Measurements from ENCODE around the gene UBE2E1.

UBE2E1 gene

GRCh38 chr3:23820888-23821287 lies 15.1 kb downstream of the UBE2E1 start:
- no peaks in the 10 kb centered on the region for H3K27me3 ChIP-seq
- intact Hi-C loops (cut with DNase I; ENCODE audit: low total_unique reads): no loop called here
- H3K9me3 ChIP-seq: no peaks in the 10 kb centered on the region
- no peak for DNase-seq
- no peak for TF ChIP-seq CTCF (IDR thresholded peaks at IDR 0.05)
- H3K36me3 ChIP-seq: no peaks in the 10 kb centered on the region
- H3K4me3 ChIP-seq: no peak overlapping the region
- H3K4me1 ChIP-seq: peaks cover 0 to 29% (median 6%) of the 10 kb centered on the region in 4 donors
- H3K27ac ChIP-seq: no peak overlapping the region

DNA sequence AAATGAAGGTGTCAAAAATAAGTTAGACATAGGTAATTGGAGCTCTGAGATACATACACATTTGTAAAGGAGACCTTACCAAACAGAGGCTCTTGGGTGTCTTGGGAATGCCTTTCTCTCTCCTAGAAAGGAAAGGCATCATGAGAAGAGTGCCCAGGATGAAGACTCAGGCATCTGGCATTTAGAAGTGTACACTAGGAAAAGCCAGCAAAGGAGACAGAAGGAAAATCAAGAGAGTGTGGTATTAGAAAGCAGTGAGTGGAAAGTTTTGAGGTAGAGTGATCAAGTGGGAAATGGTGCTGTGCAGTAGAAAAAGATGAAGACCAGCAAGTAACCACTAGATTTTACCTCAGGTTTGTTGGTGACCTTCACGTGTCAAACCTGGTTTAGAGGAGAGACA lies 16.1 kb downstream of the UBE2E1 start:
- Histone ChIP-seq H3K9me3 (no peaks in the 10 kb centered on the region), H3K36me3 (no peaks in the 10 kb centered on the region), H3K4me1 (peaks cover 0 to 37% (median 8%) of the 10 kb centered on the region in 4 donors), H3K27me3 (no peaks in the 10 kb centered on the region), H3K27ac (no peak overlapping the region), H3K4me3 (no peak overlapping the region)
- no peak for DNase-seq
- no peak for TF ChIP-seq CTCF (IDR thresholded peaks at IDR 0.05)
- intact Hi-C loops (cut with DNase I; ENCODE audit: low total_unique reads): no loop called here

- no peak for DNase-seq
- peaks cover 0 to 44% (median 8%) of the 10 kb centered on the region in 4 donors for H3K4me1 ChIP-seq
- no peaks in the 10 kb centered on the region for H3K9me3 ChIP-seq
- intact Hi-C loops (cut with DNase I; ENCODE audit: low total_unique reads): no loop called here
- H3K36me3 ChIP-seq: no peaks in the 10 kb centered on the region
- H3K27me3 ChIP-seq: no peaks in the 10 kb centered on the region
- no peak for TF ChIP-seq CTCF (IDR thresholded peaks at IDR 0.05)
- no peak overlapping the region for H3K27ac ChIP-seq
- no peak overlapping the region for H3K4me3 ChIP-seq
Observed at GRCh38 chr3:23822559-23822958, 16.8 kb downstream of the UBE2E1 start.

GRCh38 chr3:23823620-23824019 lies 17.9 kb downstream of the UBE2E1 start:
- no peak overlapping the region for H3K27ac ChIP-seq
- no peaks in the 10 kb centered on the region for H3K27me3 ChIP-seq
- intact Hi-C loops (cut with DNase I; ENCODE audit: low total_unique reads): no loop called here
- no peaks in the 10 kb centered on the region for H3K36me3 ChIP-seq
- H3K4me3 ChIP-seq: no peak overlapping the region
- no peak for TF ChIP-seq CTCF (IDR thresholded peaks at IDR 0.05)
- no peaks in the 10 kb centered on the region for H3K9me3 ChIP-seq
- peaks cover 0 to 44% (median 8%) of the 10 kb centered on the region in 4 donors for H3K4me1 ChIP-seq
- no peak for DNase-seq

DNA sequence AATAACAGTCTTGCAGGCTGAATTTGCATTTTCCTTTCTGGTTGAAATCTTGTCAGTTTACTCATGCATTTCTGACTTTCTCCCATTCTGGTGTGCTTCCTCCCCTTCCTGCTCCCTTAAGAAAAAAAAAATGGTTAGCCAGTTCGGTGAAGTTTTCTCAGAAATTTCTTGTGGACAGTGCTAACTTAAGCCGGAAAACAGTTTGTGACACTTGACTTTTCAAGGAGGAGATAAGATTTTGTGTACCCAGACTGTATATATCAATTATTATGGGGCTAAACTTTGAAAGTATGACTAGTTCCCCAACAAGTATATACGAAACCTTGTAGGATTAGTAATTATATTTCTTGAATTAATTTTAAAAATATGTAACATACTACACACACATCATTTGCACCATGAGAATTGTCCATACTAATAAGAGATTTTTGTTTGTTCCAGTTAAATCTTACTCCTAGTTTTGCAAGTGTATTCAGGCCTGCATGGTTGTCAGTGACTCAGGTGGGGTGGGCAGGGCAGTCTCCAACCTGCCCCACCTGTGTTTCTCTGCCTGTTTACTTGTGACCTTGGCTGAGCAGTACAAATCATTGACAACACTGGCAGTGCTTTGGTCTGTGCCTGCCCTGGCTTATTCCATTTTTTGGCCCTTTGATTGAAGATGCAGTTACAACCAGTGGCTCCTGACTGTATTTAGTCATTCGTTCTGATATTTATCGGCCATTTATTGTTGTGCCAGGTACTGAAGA lies 19.1 kb downstream of the UBE2E1 start:
- TF ChIP-seq CTCF (IDR thresholded peaks at IDR 0.05): no peak
- intact Hi-C loops (cut with DNase I; ENCODE audit: low total_unique reads): no loop called here

More for the DNA sequence above, 19.1 kb downstream of the UBE2E1 start:
- Histone ChIP-seq H3K4me3 (no peak overlapping the region), H3K36me3 (no peaks in the 10 kb centered on the region), H3K27me3 (no peaks in the 10 kb centered on the region), H3K27ac (no peak overlapping the region), H3K9me3 (no peaks in the 10 kb centered on the region), H3K4me1 (peaks cover 0 to 46% (median 5%) of the 10 kb centered on the region in 4 donors)
- no peak for DNase-seq
